H9 (cell line): Measurements from ENCODE around the gene MARF1. TPM values are rescaled to one million over a fixed set of nuclear protein-coding genes. Genes with fewer than 3 reads are reported as not detected.

ENCODE experiments used
- DNase-seq: peaks from one replicate; pipeline ENCODE4 v3.0.0-alpha.2; 2017
- H2AFZ ChIP-seq: one replicate; pipeline ENCODE4 v1.6.1; 2013; ENCODE audit warnings: mild to moderate bottlenecking, low read length, control low read depth, moderate library complexity
- H2AK5ac ChIP-seq: 2 replicates; pipeline ENCODE4 v1.6.1; 2013; ENCODE audit warnings: low read length, control low read depth, mixed read lengths; ENCODE audit not compliant: insufficient read length
- H2BK120ac ChIP-seq: one replicate; pipeline ENCODE4 v1.6.1; 2013; ENCODE audit warnings: low read depth, mild to moderate bottlenecking, low read length, control low read depth, inconsistent platforms; ENCODE audit not compliant: poor library complexity, severe bottlenecking
- H2BK12ac ChIP-seq: 2 replicates; pipeline ENCODE4 v1.6.1; 2013; ENCODE audit warnings: low read length, control low read depth, mixed read lengths, low read depth; ENCODE audit not compliant: insufficient read length
- H2BK15ac ChIP-seq: 2 replicates; pipeline ENCODE4 v1.6.1; 2013; ENCODE audit warnings: low read depth, low read length, control low read depth
- H2BK20ac ChIP-seq: one replicate; pipeline ENCODE4 v1.6.1; 2013; ENCODE audit warnings: low read depth, mild to moderate bottlenecking, low read length, control low read depth, inconsistent platforms; ENCODE audit not compliant: poor library complexity, severe bottlenecking
- H2BK5ac ChIP-seq: 2 replicates; pipeline ENCODE4 v1.6.1; 2013; ENCODE audit warnings: low read length, control low read depth, mixed read lengths; ENCODE audit not compliant: insufficient read length
- H3K14ac ChIP-seq: 2 replicates; pipeline ENCODE4 v1.6.1; 2013; ENCODE audit warnings: low read length, control low read depth; ENCODE audit not compliant: insufficient read depth
- H3K18ac ChIP-seq: 2 replicates; pipeline ENCODE4 v1.6.1; 2013; ENCODE audit warnings: low read depth, mild to moderate bottlenecking, mixed read lengths, low read length, control low read depth; ENCODE audit not compliant: insufficient read length
- H3K23ac ChIP-seq: 2 replicates; pipeline ENCODE4 v1.6.1; 2013; ENCODE audit warnings: low read length, control low read depth, mixed read lengths, low read depth; ENCODE audit not compliant: insufficient read length
- H3K23me2 ChIP-seq: 2 replicates; pipeline ENCODE4 v1.6.1; 2013; ENCODE audit warnings: low read depth, mild to moderate bottlenecking, mixed read lengths, low read length, control low read depth; ENCODE audit not compliant: insufficient read length, poor library complexity, severe bottlenecking
- H3K27ac ChIP-seq: 2 replicates; pipeline ENCODE4 v1.5.1; 2013; ENCODE audit warnings: low read length, control low read depth, mixed read lengths, low read depth; ENCODE audit not compliant: insufficient read length
- H3K27me3 ChIP-seq: 2 replicates; pipeline ENCODE4 v1.6.1; 2013; ENCODE audit warnings: low read length, control low read depth, inconsistent platforms; ENCODE audit not compliant: insufficient read depth
- H3K4ac ChIP-seq: 2 replicates; pipeline ENCODE4 v1.6.1; 2013; ENCODE audit warnings: low read depth, mild to moderate bottlenecking, control low read depth, inconsistent platforms, low read length, moderate library complexity
- H3K4me1 ChIP-seq: 2 replicates; pipeline ENCODE4 v1.6.1; 2013; ENCODE audit warnings: low read length, control low read depth, inconsistent platforms; ENCODE audit not compliant: insufficient read depth
- H3K4me2 ChIP-seq: 2 replicates; pipeline ENCODE4 v1.6.1; 2013; ENCODE audit warnings: low read length, control low read depth, mixed read lengths; ENCODE audit not compliant: insufficient read length, insufficient read depth
- H3K56ac ChIP-seq: 2 replicates; pipeline ENCODE4 v1.6.1; 2013; ENCODE audit warnings: low read depth, mild to moderate bottlenecking, mixed read lengths, low read length, control low read depth; ENCODE audit not compliant: insufficient read length
- H3K79me1 ChIP-seq: 2 replicates; pipeline ENCODE4 v1.6.1; 2013; ENCODE audit warnings: low read depth, mild to moderate bottlenecking, moderate library complexity, low read length, control low read depth, inconsistent platforms; ENCODE audit not compliant: insufficient read depth, poor library complexity, severe bottlenecking
- H3K79me2 ChIP-seq: 2 replicates; pipeline ENCODE4 v1.6.1; 2013; ENCODE audit warnings: low read length, control low read depth, inconsistent platforms; ENCODE audit not compliant: insufficient read depth
- H3K9ac ChIP-seq: 2 replicates; pipeline ENCODE4 v1.6.1; 2013; ENCODE audit warnings: low read length, control low read depth, mixed read lengths; ENCODE audit not compliant: insufficient read length; ENCODE audit errors: extremely low read depth
- H3K9me3 ChIP-seq: one replicate; pipeline ENCODE4 v1.6.1; 2013; ENCODE audit warnings: low read depth, low read length, inconsistent platforms; ENCODE audit not compliant: control insufficient read depth
- H3T11ph ChIP-seq: one replicate; pipeline ENCODE4 v1.6.1; 2013; ENCODE audit warnings: mild to moderate bottlenecking, low read length, control low read depth, inconsistent platforms
- H4K20me1 ChIP-seq: one replicate; pipeline ENCODE4 v1.6.1; 2013; ENCODE audit not compliant: control insufficient read depth, insufficient read length, insufficient read depth
- H4K5ac ChIP-seq: 2 replicates; pipeline ENCODE4 v1.6.1; 2013; ENCODE audit warnings: low read depth, mild to moderate bottlenecking, mixed read lengths, low read length, control low read depth; ENCODE audit not compliant: insufficient read length
- H4K8ac ChIP-seq: replicated peaks from 2 replicates; pipeline ENCODE4 v1.6.1; 2013; ENCODE audit warnings: low read length, control low read depth, mixed read lengths, low read depth; ENCODE audit not compliant: insufficient read length
- H4K91ac ChIP-seq: 2 replicates; pipeline ENCODE4 v1.6.1; 2013; ENCODE audit warnings: low read depth, mild to moderate bottlenecking, moderate library complexity, mixed read lengths, low read length, control low read depth; ENCODE audit not compliant: insufficient read length
- H3K27ac Mint-ChIP-seq, 3 experiments: 2 replicates in 2 of 3; 3 replicates in 1 of 3; pipeline ENCODE4 v1.8.0; 2020 to 2021; ENCODE audit warnings: mixed read lengths in 3 of 3, mild to moderate bottlenecking in 1 of 3, moderate library complexity in 1 of 3
- H3K27me3 Mint-ChIP-seq: 2 replicates; pipeline ENCODE4 v1.8.0; 2021; ENCODE audit warnings: low read depth, mild to moderate bottlenecking, moderate library complexity, mixed read lengths
- H3K36me3 Mint-ChIP-seq, 3 experiments: 2 replicates in 2 of 3; 3 replicates in 1 of 3; pipeline ENCODE4 v1.8.0; 2020 to 2021; ENCODE audit warnings: low read depth in 3 of 3, mixed read lengths in 3 of 3; ENCODE audit not compliant: insufficient read depth in 1 of 3
- H3K4me1 Mint-ChIP-seq, 2 experiments: 2 replicates each; pipeline ENCODE4 v1.8.0; 2020; ENCODE audit warnings: mixed read lengths in 2 of 2
- H3K4me3 Mint-ChIP-seq, 2 experiments: 2 replicates in 1 of 2; 3 replicates in 1 of 2; pipeline ENCODE4 v1.8.0; 2020 to 2021; ENCODE audit warnings: mild to moderate bottlenecking in 2 of 2, mixed read lengths in 2 of 2, moderate library complexity in 1 of 2
- H3K9me3 Mint-ChIP-seq, 2 experiments: 2 replicates in 1 of 2; 3 replicates in 1 of 2; pipeline ENCODE4 v1.8.0; 2020; ENCODE audit warnings: mild to moderate bottlenecking in 2 of 2, mixed read lengths in 2 of 2, moderate library complexity in 1 of 2
- CTCF ChIP-seq: fragments of 200-600 bp; sonication (generic); conservative IDR thresholded peaks from 3 replicates; pipeline ENCODE4 v1.8.0; 2021; ENCODE audit warnings: antibody characterized with exemption, mild to moderate bottlenecking
- WGBS: extraction: QIAGEN DNeasy Blood & Tissue Kit; methylation state at CpG from one replicate; pipeline ENCODE4 v1.1.7; 2013; ENCODE audit warnings: missing lambda C conversion rate, low lambda C conversion rate, mixed read lengths; ENCODE audit not compliant: insufficient read length; ENCODE audit errors: extremely low coverage; 5-methylcytosine and 5-hydroxymethylcytosine counted together
- total RNA-seq: library from RNA; stranded (reverse); gene quantifications from 2 replicates; pipeline ENCODE4 v1.2.1, GENCODE V29; 2021

The MARF1 gene
- total RNA-seq, 1 experiment from 2014 or later, result 23.3 TPM

GRCh38 chr16:15631730-15632409 is 11.1 kb downstream of the MARF1 start:
- no peak overlapping the region for H2AK5ac ChIP-seq
- no peak overlapping the region for H3K9ac ChIP-seq
- no peak for DNase-seq
- no peak overlapping the region for H3T11ph ChIP-seq
- no peak overlapping the region for H3K18ac ChIP-seq
- H2BK15ac ChIP-seq, result no peak overlapping the region
- no peaks in the 10 kb centered on the region for H4K20me1 ChIP-seq
- TF ChIP-seq CTCF, result no peak
- H3K23me2 ChIP-seq, result no peaks in the 10 kb centered on the region
- no CpG with 5 or more reads among the region's 2 CpGs for WGBS
- no peak overlapping the region for H2BK120ac ChIP-seq
- H4K5ac ChIP-seq, result no peak overlapping the region
- H3K4me2 ChIP-seq, result no peak overlapping the region
- H3K9me3 ChIP-seq, result no peaks in the 10 kb centered on the region
- H3K27ac Mint-ChIP-seq, result no peak overlapping the region
- peaks cover 31 to 66% (median 57%) of the 10 kb centered on the region in 3 experiments; a peak in 6 of 7 replicates for H3K36me3 Mint-ChIP-seq
- no peak overlapping the region for H3K4me3 Mint-ChIP-seq
- no peak overlapping the region for H2BK12ac ChIP-seq
- no peaks in the 10 kb centered on the region for H3K79me1 ChIP-seq
- H2AFZ ChIP-seq, result no peak overlapping the region
- H3K4ac ChIP-seq, result no peak overlapping the region
- no peak overlapping the region for H2BK5ac ChIP-seq
- H3K4me1 Mint-ChIP-seq, result no peaks in the 10 kb centered on the region
- no peak overlapping the region for H3K56ac ChIP-seq
- H3K23ac ChIP-seq, result no peak overlapping the region
- no peak overlapping the region for H4K8ac ChIP-seq
- no peaks in the 10 kb centered on the region for H3K4me1 ChIP-seq
- no peak overlapping the region for H4K91ac ChIP-seq
- no peaks in the 10 kb centered on the region for H3K9me3 Mint-ChIP-seq
- no peak overlapping the region for H3K27ac ChIP-seq
- no peak overlapping the region for H2BK20ac ChIP-seq
- H3K27me3 ChIP-seq, result no peaks in the 10 kb centered on the region
- H3K79me2 ChIP-seq, result no peaks in the 10 kb centered on the region
- no peak overlapping the region for H3K14ac ChIP-seq
- H3K27me3 Mint-ChIP-seq, result no peaks in the 10 kb centered on the region
